ENCODE measurements around the gene SSH3.

The SSH3 gene

GRCh38 chr11:67301313-67301921 lies 1.9 kb upstream of the SSH3 start:
- Histone ChIP-seq H3K9me3 (ENCODE audit: control insufficient read depth, insufficient read depth, low read depth, low read length) (peaks cover 1% of the 10 kb centered on the region; the same call in 1 of the 2 replicates), H3K4me1 (ENCODE audit: control insufficient read depth, insufficient read depth, low read length) (peaks cover 21% of the 10 kb centered on the region), H3K9ac (ENCODE audit: low read length) (peak overlapping the region; percentile 55), H3K36me3 (ENCODE audit: control insufficient read depth, insufficient read depth, low read length) (peaks cover 35% of the 10 kb centered on the region), H3K27ac (ENCODE audit: low read depth, low read length) (0 out of 2 replicates have a peak overlapping the region, but pooled peaks have one; percentile 32), H3K27me3 (ENCODE audit: control insufficient read depth, insufficient read depth, low read length) (no peaks in the 10 kb centered on the region), H3K4me3 (ENCODE audit: low read depth, low read length) (peak overlapping the region; percentile 88)

GRCh38 chr11:67301951-67302516 lies 1.3 kb upstream of the SSH3 start:
- Histone ChIP-seq H3K27me3 (ENCODE audit: control insufficient read depth, insufficient read depth, low read length) (no peaks in the 10 kb centered on the region), H3K4me3 (ENCODE audit: low read depth, low read length) (peak overlapping the region; percentile 88), H3K4me1 (ENCODE audit: control insufficient read depth, insufficient read depth, low read length) (peaks cover 21% of the 10 kb centered on the region), H3K9me3 (ENCODE audit: control insufficient read depth, insufficient read depth, low read depth, low read length) (no peaks in the 10 kb centered on the region), H3K36me3 (ENCODE audit: control insufficient read depth, insufficient read depth, low read length) (peaks cover 32% of the 10 kb centered on the region), H3K9ac (ENCODE audit: low read length) (peak overlapping the region; percentile 55), H3K27ac (ENCODE audit: low read depth, low read length) (peak overlapping the region; percentile 32; the same call in 1 of the 2 replicates)

GRCh38 chr11:67302571-67303131 lies 679 bp upstream of the SSH3 start:
- peak overlapping the region; percentile 55 for H3K9ac ChIP-seq (ENCODE audit: low read length)
- no peaks in the 10 kb centered on the region for H3K9me3 ChIP-seq (ENCODE audit: control insufficient read depth, insufficient read depth, low read depth, low read length)
- H3K4me1 ChIP-seq (ENCODE audit: control insufficient read depth, insufficient read depth, low read length): peaks cover 21% of the 10 kb centered on the region
- H3K36me3 ChIP-seq (ENCODE audit: control insufficient read depth, insufficient read depth, low read length): peaks cover 38% of the 10 kb centered on the region
- H3K27me3 ChIP-seq (ENCODE audit: control insufficient read depth, insufficient read depth, low read length): no peaks in the 10 kb centered on the region
- H3K27ac ChIP-seq (ENCODE audit: low read depth, low read length): peak overlapping the region; percentile 3; the same call in 1 of the 2 replicates
- H3K4me3 ChIP-seq (ENCODE audit: low read depth, low read length): peak overlapping the region; percentile 88

- H3K9ac ChIP-seq (ENCODE audit: low read length): peak overlapping the region; percentile 78
- peak overlapping the region; percentile 81; the same call in 1 of the 2 replicates for H3K27ac ChIP-seq (ENCODE audit: low read depth, low read length)
- no peaks in the 10 kb centered on the region for H3K27me3 ChIP-seq (ENCODE audit: control insufficient read depth, insufficient read depth, low read length)
- peak overlapping the region; percentile 88 for H3K4me3 ChIP-seq (ENCODE audit: low read depth, low read length)
- H3K9me3 ChIP-seq (ENCODE audit: control insufficient read depth, insufficient read depth, low read depth, low read length): no peaks in the 10 kb centered on the region
- peaks cover 44% of the 10 kb centered on the region for H3K36me3 ChIP-seq (ENCODE audit: control insufficient read depth, insufficient read depth, low read length)
- peaks cover 21% of the 10 kb centered on the region for H3K4me1 ChIP-seq (ENCODE audit: control insufficient read depth, insufficient read depth, low read length)
Observed at GRCh38 chr11:67303835-67304411, 593 bp downstream of the SSH3 start.

GRCh38 chr11:67304511-67305113 lies 1.3 kb downstream of the SSH3 start:
- Histone ChIP-seq H3K27me3 (ENCODE audit: control insufficient read depth, insufficient read depth, low read length) (no peaks in the 10 kb centered on the region), H3K4me3 (ENCODE audit: low read depth, low read length) (peak overlapping the region; percentile 88), H3K36me3 (ENCODE audit: control insufficient read depth, insufficient read depth, low read length) (peaks cover 44% of the 10 kb centered on the region), H3K27ac (ENCODE audit: low read depth, low read length) (no peak overlapping the region), H3K4me1 (ENCODE audit: control insufficient read depth, insufficient read depth, low read length) (peaks cover 21% of the 10 kb centered on the region), H3K9ac (ENCODE audit: low read length) (peak overlapping the region; percentile 78), H3K9me3 (ENCODE audit: control insufficient read depth, insufficient read depth, low read depth, low read length) (no peaks in the 10 kb centered on the region)

GRCh38 chr11:67306769-67307544 lies 3.6 kb downstream of the SSH3 start:
- H3K9me3 ChIP-seq (ENCODE audit: control insufficient read depth, insufficient read depth, low read depth, low read length): no peaks in the 10 kb centered on the region

GRCh38 chr11:67307545-67308001 lies 4.2 kb downstream of the SSH3 start:
- Histone ChIP-seq H3K27me3 (ENCODE audit: control insufficient read depth, insufficient read depth, low read length) (no peaks in the 10 kb centered on the region), H3K9ac (ENCODE audit: low read length) (no peak overlapping the region), H3K27ac (ENCODE audit: low read depth, low read length) (no peak overlapping the region), H3K36me3 (ENCODE audit: control insufficient read depth, insufficient read depth, low read length) (peaks cover 40% of the 10 kb centered on the region), H3K9me3 (ENCODE audit: control insufficient read depth, insufficient read depth, low read depth, low read length) (no peaks in the 10 kb centered on the region), H3K4me3 (ENCODE audit: low read depth, low read length) (no peak overlapping the region), H3K4me1 (ENCODE audit: control insufficient read depth, insufficient read depth, low read length) (peaks cover 10% of the 10 kb centered on the region)

More at GRCh38 chr11:67306769-67307544, 3.6 kb downstream of the SSH3 start:
- H3K27me3 ChIP-seq (ENCODE audit: control insufficient read depth, insufficient read depth, low read length): no peaks in the 10 kb centered on the region
- H3K27ac ChIP-seq (ENCODE audit: low read depth, low read length): no peak overlapping the region
- peaks cover 40% of the 10 kb centered on the region for H3K36me3 ChIP-seq (ENCODE audit: control insufficient read depth, insufficient read depth, low read length)
- H3K4me3 ChIP-seq (ENCODE audit: low read depth, low read length): no peak overlapping the region
- peaks cover 15% of the 10 kb centered on the region for H3K4me1 ChIP-seq (ENCODE audit: control insufficient read depth, insufficient read depth, low read length)
- no peak overlapping the region for H3K9ac ChIP-seq (ENCODE audit: low read length)

GRCh38 chr11:67308031-67308866 lies 4.9 kb downstream of the SSH3 start:
- H3K9me3 ChIP-seq (ENCODE audit: control insufficient read depth, insufficient read depth, low read depth, low read length): no peaks in the 10 kb centered on the region
- H3K9ac ChIP-seq (ENCODE audit: low read length): no peak overlapping the region
- no peaks in the 10 kb centered on the region for H3K27me3 ChIP-seq (ENCODE audit: control insufficient read depth, insufficient read depth, low read length)
- peaks cover 9% of the 10 kb centered on the region for H3K4me1 ChIP-seq (ENCODE audit: control insufficient read depth, insufficient read depth, low read length)
- no peak overlapping the region for H3K4me3 ChIP-seq (ENCODE audit: low read depth, low read length)
- peaks cover 40% of the 10 kb centered on the region for H3K36me3 ChIP-seq (ENCODE audit: control insufficient read depth, insufficient read depth, low read length)
- no peak overlapping the region for H3K27ac ChIP-seq (ENCODE audit: low read depth, low read length)

GRCh38 chr11:67309166-67309565 lies 5.8 kb downstream of the SSH3 start:
- Histone ChIP-seq H3K36me3 (ENCODE audit: control insufficient read depth, insufficient read depth, low read length) (peaks cover 40% of the 10 kb centered on the region), H3K4me3 (ENCODE audit: low read depth, low read length) (no peak overlapping the region), H3K9ac (ENCODE audit: low read length) (no peak overlapping the region), H3K27ac (ENCODE audit: low read depth, low read length) (no peak overlapping the region), H3K27me3 (ENCODE audit: control insufficient read depth, insufficient read depth, low read length) (no peaks in the 10 kb centered on the region), H3K4me1 (ENCODE audit: control insufficient read depth, insufficient read depth, low read length) (peaks cover 8% of the 10 kb centered on the region), H3K9me3 (ENCODE audit: control insufficient read depth, insufficient read depth, low read depth, low read length) (no peaks in the 10 kb centered on the region)

- Histone ChIP-seq H3K4me3 (ENCODE audit: low read depth, low read length) (no peak overlapping the region), H3K9ac (ENCODE audit: low read length) (no peak overlapping the region), H3K9me3 (ENCODE audit: control insufficient read depth, insufficient read depth, low read depth, low read length) (no peaks in the 10 kb centered on the region), H3K27ac (ENCODE audit: low read depth, low read length) (no peak overlapping the region), H3K4me1 (ENCODE audit: control insufficient read depth, insufficient read depth, low read length) (peaks cover 3% of the 10 kb centered on the region), H3K27me3 (ENCODE audit: control insufficient read depth, insufficient read depth, low read length) (no peaks in the 10 kb centered on the region), H3K36me3 (ENCODE audit: control insufficient read depth, insufficient read depth, low read length) (peaks cover 40% of the 10 kb centered on the region)
Observed at GRCh38 chr11:67309661-67310061, 6.3 kb downstream of the SSH3 start.
